GM18511 (cell line): ENCODE results near the gene TFB2M.
"Not testable (repeated sequence)": the region's sequence is repeated elsewhere in the genome, so short reads cannot be mapped to it uniquely, and the experiment has no call there.

Source experiments
- ATAC-seq: cut with Tn5 transposase; IDR thresholded peaks from one replicate; pipeline ENCODE4 v1.9.1; 2021; ENCODE audit warnings: mild to moderate bottlenecking, moderate library complexity; ENCODE audit not compliant: unreplicated experiment

TFB2M gene, protein sequence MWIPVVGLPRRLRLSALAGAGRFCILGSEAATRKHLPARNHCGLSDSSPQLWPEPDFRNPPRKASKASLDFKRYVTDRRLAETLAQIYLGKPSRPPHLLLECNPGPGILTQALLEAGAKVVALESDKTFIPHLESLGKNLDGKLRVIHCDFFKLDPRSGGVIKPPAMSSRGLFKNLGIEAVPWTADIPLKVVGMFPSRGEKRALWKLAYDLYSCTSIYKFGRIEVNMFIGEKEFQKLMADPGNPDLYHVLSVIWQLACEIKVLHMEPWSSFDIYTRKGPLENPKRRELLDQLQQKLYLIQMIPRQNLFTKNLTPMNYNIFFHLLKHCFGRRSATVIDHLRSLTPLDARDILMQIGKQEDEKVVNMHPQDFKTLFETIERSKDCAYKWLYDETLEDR

DNA sequence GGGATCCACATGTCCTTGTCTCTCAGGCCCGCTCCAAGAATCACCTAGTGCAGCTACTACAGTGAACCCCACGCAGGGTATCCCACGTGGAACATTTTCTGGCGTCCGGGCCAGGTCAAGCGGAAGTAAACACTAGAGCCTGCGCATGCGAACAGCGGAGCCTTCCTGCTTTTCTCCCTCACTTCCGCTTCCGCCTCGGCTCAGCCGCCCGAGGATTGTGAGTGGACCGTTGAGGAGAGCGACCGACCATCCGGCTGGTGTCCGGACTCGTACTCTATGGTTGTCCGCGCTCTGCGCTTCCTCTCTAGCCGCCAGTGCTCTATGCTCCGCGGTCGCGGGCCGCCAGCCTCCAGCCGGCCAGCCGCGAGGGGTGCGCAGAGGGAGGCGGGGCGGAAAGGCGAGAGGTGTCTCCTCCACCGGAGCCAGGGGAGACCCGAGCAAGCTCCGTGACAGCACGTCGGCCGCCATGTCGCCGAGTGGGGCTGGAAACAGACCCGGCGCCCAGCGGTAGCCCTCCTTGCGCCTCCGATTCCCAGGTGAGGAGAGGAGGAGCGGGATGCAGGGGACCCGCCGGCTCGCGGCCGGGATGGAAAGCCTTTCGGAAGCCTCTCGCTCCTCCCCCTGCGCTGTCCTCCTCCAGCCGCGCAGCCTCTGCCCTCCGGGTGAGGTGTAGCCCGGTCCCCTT lies at the start of gene TFB2M, which contains the start of gene CNST:
Gene TFB2M (minus strand): TSS at position 134 of the 685 bp plus-strand sequence. CDS start 123 bp downstream, at position 11.
Gene CNST (plus strand): TSS at position 329 of the 685 bp plus-strand sequence. CDS start 25,107 bp downstream, outside the sequence.
- peak; percentile 92 for ATAC-seq

DNA sequence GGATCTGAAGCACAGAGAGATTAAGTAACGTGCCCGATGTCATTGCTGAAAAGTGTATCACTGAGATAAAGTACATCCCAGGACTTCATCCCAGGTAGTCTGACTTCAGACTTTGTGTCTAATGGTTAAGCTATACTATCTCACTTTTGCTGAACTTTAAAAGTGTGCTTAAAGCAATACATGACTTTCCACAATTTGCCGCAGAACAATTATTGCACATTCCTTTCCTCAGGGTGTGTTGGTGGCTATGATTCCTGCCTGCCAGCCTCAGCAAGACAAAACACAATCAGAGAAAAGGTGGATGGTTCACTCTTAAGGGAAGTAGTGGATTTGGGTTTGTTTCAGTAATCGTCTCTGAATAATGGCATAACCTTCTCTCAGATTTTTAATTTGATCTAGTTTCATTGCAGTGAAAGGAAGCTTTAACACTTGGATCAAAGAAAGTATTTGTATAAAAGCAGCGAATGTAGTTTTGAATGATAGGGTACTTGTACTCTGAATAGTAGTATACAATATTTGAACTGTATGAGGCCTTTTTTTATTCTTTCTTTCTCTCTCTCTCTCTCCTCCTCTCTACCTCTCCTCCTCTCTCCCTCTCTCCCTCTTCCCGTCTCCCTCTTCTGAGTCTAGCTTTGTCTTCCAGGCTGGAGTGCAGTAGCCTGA lies 47.2 kb upstream of the TFB2M start:
- ATAC-seq: no peak

DNA sequence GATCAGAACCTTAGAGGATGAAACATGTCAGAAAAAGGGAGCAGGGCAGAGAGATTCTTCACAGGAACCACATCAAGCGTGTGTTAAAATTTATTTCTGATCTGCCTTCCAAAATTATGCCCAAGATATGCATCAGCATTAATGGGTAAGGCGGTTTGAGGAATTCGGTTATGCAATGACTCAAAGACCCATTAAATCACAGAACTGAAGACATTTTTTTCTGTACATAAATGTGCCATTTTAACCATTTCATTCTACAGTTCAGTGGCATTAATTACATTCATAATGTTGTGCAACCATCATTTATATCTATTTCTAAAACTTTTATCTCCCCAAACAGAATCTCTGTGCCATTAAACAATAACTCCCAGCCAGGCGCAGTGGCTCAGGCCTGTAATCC lies 43.6 kb upstream of the TFB2M start:
- no peak for ATAC-seq

DNA sequence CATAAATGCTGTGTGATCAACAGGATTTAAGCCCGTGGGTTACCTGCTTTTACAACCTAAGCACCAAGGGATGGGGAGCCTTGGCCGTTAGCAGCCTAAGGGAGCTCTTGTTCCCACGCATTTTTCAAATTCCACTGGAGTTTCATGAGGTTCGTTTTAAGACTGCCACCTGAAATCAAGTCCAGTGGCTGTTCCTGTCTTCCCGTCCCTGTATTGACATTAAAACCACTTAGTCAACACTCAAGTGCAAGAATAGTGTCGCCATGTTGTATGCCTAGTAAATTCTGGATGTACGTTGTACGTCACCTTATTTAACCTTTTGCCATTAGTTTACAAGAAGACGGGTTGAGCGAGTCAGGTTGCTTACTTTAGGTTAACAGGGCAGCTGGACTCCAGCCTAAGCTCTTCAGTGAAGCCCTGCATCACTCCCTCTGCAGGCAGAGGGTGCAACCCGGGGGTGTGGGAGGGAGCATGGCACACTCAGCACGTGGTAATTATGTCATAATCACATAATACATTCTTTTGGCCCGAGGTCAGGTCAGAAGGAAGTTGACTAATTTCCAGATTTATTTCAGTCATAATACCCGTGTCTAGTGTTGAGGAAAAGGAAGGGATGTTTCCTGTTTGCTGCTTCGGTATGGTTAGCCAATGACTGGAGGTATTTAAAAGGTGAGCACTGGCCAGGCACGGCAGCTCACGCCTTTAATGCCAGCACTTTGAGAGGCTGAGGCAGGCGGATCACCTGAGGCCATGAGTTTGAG lies 42.7 kb upstream of the TFB2M start:
- peak; percentile 83 for ATAC-seq

DNA sequence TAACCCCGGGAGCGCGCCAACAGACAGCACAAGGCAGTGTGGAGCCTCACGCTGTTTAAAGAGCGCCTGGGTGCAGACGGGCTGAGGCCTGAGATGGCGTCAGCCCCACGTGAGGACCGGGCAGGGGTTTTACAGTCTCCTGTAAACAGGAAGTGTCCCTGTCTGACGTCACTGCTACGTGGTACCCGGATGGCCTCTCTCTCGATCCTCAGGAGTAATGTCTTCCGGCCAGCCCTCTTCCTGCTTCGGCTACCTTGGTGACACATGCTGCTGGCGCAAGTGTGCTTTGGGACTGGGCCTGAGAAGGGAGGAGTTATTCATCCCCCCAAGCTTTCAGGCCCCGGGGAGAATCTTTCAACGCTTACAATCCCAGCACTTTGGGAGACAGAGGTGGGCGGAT lies 41.4 kb upstream of the TFB2M start:
- no peak for ATAC-seq

DNA sequence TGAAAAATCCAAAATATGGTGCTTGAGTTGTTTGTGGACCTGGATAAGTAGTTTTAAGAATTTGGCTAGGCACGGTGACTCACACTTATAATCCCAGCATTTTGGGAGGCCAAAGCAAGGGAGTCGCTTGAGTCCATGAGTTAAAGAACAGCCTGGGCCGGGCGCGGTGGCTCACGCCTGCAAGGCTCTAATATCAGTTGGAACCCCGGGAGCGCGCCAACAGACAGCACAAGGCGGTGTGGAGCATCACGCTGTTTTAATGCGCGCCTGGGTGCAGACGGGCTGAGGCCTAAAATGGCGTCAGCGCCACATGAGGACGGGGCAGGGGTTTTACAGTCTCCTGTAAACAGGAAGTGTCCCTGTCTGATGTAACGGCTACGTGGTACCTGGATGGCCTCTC lies 39.2 kb upstream of the TFB2M start:
- not testable (repeated sequence) for ATAC-seq

DNA sequence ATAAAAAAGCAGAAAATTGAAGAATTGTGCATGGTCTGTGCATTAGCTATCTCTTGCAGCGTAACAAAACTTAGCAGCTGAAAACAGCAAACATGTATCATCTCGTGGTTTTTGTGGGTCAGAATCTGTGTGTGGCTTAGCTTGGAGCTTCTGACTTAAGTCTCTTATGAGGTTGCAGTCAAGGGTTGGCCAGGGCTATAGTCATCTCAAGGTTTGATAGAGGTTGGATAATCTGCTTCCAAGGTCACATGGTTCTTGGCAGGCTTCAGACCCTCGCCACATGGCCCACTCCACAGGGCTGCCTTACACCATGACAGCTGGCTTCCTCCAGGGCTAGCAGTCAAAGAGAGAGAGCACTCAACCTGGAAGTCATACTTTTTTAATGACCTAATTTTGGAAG lies 36.1 kb upstream of the TFB2M start:
- ATAC-seq: peak; percentile 79

DNA sequence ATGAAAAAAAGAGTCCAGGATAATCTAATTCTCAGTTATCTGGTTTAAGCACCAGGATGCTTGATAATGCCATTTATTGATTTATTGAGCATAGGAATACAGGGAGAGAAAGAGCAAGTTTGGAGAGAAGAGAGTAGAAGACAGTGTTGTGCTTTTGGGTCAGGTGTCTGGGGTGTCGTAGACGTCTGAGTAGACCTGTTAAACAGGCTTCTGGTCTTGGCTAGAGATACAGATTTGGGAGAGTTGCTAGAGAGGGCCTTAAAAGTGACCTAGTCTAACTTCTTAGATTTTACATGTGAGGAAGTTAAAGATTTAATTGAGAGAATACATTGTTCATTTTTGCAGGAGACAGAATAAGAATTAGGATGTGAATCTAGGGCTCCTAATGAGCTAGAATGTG lies 34.5 kb upstream of the TFB2M start:
- ATAC-seq: no peak

DNA sequence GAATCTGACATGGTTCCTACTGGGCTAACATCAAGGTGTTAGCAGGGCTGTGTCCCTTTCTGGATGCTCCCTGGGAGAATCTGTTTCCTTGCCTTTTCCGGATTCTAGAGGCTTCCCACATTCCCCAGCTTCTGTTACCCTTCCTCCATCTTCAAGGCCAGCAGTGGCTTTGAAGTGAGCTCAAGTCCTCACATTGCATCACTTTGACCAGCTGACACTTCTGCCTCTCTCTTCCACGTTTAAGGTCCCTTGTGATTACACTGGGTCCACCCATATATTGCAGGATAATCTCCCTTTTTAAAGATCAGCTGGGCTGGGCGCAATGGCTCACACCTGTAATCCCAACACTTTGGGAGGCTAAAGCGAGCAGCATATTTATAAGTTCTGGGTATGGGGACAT lies 33.3 kb upstream of the TFB2M start:
- ATAC-seq: no peak

DNA sequence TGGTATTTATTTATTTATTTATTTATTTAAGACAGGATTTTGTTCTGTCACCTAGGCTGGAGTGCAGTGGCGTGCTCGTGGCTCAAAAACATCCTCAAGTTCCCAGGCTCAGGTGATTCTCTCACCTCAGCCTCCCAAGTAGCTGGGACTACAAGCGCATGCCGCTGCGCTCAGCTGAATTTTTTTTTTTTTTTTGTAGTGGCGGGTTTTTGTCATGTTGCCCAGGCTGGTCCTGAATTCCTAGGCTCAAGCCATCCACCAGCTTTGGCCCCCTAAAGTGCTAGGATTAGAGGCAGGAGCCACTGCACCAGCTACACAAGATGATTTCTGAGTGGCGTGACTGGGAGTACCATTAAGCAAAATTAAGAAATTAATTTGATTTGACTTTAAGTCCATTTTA lies 31.9 kb upstream of the TFB2M start:
- no peak for ATAC-seq

DNA sequence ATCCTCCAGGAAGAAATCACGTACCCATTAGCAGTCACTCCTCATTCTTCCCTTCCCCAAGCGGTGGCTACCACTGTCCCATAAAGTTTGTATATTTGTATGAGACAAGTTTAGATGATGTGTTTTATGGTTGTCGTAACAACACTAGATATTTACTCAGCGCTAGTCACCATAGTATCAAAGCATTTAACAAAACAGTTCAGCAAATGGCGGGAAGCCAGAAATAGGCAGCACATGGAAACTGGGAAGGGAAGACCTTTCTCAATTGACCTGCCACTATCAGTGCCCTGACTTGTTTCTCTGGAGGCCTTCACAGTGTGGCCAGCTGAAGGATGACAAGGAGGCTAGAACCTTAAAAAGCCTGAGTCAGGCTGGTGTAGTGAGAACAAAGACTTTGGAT lies 31.3 kb upstream of the TFB2M start:
- ATAC-seq: no peak

DNA sequence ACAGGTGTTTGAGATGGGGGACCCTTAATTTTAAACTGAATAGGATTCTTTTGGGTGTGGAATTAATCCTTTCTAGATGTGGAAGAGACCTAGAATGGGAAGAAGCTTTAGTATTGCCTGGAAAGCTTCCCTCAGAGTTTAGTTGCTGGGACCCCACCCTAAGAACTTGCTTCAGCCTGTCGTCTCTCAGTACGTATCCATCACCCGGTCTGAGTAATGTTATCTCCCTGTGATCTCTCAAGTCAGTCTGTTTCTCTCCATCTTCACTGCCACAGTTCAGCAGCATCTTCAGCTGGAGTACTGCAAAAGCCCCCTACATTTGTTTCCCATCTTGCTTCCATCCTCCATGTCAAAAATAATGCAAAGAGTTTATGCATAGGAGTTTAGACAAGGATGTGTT lies 29.1 kb upstream of the TFB2M start:
- ATAC-seq: no peak

DNA sequence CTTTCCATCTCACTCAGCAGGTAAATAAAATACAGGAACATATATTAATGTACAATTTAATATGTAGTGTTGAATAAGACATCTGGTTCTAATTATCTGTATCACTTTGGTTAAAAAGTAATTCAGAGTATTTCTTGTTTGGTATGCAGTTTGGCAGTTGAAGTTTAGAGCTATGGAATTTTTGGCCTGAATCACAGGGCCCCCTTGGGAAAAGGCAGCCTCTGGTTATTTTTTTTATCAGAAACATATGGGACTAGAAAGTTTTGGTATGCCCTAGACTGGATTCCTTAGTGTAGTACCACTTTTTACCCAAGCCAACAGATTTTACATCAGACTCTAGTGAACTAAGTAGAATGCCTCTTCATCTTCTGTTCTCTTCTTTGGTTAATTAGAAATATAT lies 26.6 kb upstream of the TFB2M start:
- no peak for ATAC-seq

DNA sequence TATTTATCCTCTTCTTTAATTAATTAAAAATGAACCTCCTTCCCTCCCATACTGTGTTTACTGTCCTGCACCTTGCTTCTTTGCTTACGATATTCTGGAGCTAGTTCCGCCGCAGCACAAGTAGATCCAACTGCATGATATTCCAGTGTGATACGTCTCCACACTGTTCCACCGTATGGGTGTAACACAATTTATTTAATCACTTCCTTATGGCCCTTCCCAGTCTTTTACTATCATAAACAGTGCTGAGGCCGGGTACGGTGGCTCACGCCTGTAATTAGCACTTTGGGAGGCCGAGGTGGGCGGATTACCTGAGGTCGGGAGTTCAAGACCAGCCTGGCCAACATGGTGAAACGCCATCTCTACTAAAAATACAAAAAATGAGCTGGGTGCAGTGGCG lies 25.9 kb upstream of the TFB2M start:
- ATAC-seq: no peak

DNA sequence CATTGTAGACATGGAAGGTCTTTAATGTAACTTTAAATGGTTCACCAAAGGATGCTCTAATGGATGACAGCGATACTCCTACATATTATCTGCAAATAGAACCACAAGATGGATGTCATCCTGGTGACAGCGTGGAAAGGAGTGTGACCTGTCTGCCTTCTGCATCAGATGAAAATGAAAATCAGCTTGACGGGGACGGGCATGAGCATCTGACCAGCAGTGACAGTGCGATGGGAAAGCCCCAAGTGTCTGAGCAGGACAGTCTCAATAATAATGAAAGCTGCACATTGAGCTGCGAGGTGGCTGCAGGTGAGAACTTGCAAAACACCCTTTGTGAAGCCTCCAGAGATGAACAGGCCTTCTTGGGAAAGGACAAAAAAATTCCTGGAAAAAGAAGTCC lies 25.4 kb upstream of the TFB2M start:
- peak; percentile 96 for ATAC-seq

DNA sequence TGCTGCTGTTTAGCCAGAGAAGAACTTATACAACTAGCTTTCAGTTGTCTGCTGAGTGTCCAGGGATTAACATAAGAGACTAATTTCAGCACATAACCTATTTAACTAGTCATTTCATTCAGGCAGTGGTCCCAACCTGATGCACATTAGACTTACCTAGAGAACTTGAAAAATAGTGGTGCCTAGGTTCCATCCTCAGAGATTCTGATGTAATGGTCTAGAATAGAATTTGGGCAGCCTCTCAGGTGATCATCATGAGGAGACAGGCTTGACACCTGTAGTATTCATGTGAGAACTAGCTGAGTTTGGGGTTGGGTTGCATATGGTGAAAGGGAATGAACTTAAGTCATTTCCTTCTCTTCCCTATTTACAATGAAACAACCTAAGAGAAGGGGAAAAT lies 25.0 kb upstream of the TFB2M start:
- ATAC-seq: peak; percentile 49

DNA sequence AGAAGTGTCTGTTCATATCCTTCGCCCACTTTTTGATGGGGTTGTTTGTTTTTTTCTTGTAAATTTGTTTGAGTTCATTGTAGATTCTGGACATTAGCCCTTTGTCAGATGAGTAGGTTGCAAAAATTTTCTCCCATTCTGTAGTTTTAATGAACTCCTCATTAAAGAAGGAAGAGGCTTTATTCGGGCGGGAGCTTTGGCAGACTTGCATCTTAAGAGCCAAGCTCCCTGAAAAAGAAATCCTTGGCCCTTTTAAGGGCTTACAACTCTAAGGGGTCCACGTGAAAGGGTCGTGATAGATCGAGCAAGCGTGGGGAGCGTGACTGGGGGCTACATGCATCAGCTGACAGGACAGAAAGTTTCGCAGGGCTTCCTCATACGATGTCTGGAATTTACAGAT lies 23.9 kb upstream of the TFB2M start:
- not testable (repeated sequence) for ATAC-seq

DNA sequence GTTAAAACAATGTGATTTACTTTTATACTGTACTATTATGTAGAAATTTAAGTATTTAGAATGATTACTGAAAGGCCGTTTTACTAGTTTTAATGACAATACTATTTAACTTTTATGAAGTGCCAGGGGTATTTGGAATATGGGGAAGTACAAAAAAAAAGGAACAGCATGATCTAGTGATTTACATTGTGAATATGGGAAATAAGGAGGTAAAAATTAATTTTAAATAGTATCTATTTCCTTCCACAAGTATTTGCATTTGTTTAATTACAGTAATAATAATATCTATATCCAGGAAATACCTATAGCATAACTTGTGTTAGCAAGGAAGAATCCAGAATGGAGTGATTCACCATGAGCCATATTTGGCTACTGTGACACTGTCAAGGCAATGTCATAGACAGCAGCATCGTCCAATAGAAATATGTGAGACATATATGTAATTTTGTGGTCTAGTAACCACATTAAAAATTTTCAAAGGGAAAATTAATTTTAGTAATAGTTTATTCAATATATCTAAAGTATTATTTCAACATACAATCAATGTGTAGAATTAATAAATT lies 22.2 kb upstream of the TFB2M start:
- ATAC-seq: no peak

DNA sequence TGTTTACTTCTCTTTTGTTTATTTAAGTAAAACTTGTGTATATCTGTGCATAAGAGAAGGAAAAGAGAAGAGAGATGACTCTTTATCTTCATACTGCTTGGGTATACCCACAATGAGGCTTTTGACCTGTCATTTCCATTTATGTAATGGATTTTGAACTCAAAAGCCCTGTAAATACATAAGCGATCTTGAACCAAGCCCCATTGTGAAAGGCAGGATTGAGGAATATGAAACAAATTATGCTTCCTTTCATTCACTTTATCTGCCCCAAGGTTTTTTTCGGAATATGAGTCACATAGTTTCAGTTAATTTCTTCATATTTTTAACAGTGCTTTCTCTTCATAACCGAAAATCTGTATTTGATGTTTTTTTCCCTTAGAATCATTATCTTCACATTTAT lies 21.5 kb upstream of the TFB2M start:
- ATAC-seq: no peak

DNA sequence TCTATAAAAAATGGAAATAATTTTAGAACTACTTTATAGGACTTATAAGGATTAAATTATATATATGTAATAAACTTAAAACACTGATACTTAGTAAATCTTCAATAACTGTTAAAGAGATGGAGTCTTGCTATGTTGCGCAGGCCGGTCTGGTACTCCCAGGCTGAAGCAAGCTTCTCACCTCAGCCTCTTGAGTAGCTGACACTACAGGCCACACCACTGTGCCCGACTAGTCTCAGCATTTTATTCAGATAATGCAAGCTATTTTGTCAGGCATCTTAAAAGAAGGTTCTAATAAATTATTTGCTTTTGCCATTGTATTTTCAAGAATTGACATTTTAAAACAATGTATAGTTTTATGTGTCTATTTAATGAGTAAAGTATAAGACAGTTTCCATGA lies 21.0 kb upstream of the TFB2M start:
- no peak for ATAC-seq
